ENCODE data around the gene PXN. TPM values are rescaled to one million over a fixed set of nuclear protein-coding genes. Genes with fewer than 3 reads are reported as not detected.

Gene PXN
- total and polyA plus RNA-seq, 4 donors, result 6.0 to 13.1 (median 12.3) TPM

DNA sequence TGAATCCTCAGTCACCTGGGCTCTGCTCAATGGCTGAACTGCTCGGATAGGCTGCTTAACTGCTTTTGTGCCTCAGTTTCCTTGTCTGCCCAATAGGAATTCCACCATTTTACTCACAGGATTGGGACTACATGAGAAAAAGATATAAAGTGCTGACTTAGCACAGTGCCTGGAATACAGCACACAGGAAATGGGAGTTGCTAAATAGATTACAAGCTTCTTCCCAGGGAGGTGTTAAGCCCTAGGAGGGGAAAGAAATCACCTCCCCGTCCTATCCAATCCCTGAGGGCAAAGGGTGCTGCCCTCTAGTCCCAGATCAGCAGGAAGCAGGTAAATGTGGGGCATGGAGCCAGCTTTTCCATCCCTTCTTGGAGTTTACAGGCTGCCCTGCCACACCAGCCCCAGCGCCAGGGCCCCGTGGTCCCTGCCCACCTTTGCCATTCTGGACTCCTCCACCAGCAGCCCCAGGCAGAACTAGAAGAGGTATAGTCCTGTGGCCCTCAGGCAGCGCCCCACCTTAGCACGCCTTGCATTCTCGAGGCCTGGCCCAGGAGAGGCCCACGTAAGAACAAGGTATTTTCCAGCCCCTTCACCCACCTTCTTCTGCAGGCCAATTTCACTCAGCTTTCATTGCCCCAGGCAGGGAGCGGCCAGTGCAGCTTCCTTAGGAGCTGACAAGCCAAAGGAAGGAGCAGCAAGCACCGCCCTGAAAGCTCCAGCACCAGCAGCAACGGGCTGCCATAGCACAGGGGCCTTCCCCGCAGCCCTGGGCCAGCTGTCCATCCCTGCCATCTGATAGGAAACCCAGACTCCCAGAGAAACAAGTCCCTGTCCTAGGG is 35.8 kb downstream of the PXN start:
- WGBS, result 62% methylated on average over 12 of the region's 12 CpGs

DNA sequence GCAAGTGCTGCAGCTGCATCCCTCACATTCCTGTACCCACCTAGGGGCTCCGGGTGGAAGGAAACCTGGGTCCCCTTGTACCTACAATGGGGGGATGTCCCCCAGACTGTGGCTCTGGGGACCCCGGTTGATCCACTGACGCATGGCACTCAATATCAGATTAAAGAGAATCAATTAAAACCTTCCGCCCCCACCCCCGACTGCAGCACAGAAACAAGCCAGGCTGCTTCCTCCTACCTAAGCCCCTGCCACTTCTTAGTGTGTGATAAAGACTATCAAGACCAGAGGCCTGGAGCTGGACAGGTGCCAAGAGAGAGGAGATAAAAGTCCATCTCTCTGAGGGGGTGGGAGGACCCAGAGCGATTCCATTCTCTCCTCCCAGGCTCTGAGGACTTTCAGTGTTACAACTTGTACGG is 36.5 kb downstream of the PXN start:
- Histone ChIP-seq H3K9me3 (ENCODE audit: control insufficient read depth in 4 of 4, low read length in 3 of 4) (no peaks in the 10 kb centered on the region), H3K27ac (ENCODE audit: low read depth in 1 of 2, low read length in 2 of 2) (peak overlapping the region; percentile 78 to 92), H3K4me1 (ENCODE audit: control insufficient read depth in 4 of 4, insufficient read depth in 4 of 4, low read length in 3 of 4) (peaks cover 19 to 79% (median 67%) of the 10 kb centered on the region in 4 donors), H3K27me3 (ENCODE audit: control insufficient read depth in 4 of 4, insufficient read depth in 4 of 4, low read length in 3 of 4) (no peaks in the 10 kb centered on the region), H3K9ac (ENCODE audit: low read depth in 1 of 2, low read length in 2 of 2) (peak overlapping the region in 1 of 2 donors; percentile 38), H3K4me3 (ENCODE audit: low read depth in 1 of 3, low read length in 3 of 3) (no peak overlapping the region), H3K36me3 (ENCODE audit: control insufficient read depth in 4 of 4, insufficient read depth in 3 of 4, low read depth in 1 of 4, low read length in 3 of 4) (no peaks in the 10 kb centered on the region)
- 29% methylated on average over 7 of the region's 7 CpGs for WGBS
- TF ChIP-seq, protein P1, sequence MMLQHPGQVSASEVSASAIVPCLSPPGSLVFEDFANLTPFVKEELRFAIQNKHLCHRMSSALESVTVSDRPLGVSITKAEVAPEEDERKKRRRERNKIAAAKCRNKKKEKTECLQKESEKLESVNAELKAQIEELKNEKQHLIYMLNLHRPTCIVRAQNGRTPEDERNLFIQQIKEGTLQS (IDR thresholded peaks at IDR 0.05), result no peak
- TF ChIP-seq, protein P2, sequence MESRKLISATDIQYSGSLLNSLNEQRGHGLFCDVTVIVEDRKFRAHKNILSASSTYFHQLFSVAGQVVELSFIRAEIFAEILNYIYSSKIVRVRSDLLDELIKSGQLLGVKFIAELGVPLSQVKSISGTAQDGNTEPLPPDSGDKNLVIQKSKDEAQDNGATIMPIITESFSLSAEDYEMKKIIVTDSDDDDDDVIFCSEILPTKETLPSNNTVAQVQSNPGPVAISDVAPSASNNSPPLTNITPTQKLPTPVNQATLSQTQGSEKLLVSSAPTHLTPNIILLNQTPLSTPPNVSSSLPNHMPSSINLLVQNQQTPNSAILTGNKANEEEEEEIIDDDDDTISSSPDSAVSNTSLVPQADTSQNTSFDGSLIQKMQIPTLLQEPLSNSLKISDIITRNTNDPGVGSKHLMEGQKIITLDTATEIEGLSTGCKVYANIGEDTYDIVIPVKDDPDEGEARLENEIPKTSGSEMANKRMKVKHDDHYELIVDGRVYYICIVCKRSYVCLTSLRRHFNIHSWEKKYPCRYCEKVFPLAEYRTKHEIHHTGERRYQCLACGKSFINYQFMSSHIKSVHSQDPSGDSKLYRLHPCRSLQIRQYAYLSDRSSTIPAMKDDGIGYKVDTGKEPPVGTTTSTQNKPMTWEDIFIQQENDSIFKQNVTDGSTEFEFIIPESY (IDR thresholded peaks at IDR 0.05), result no peak
- no peak for TF ChIP-seq RXRA (IDR thresholded peaks at IDR 0.05)
- peak; percentile 60 for DNase-seq (ENCODE audit: low spot score)

More for the DNA sequence above, 35.8 kb downstream of the PXN start:
- DNase-seq (ENCODE audit: low spot score), result no peak
- H3K27ac ChIP-seq (ENCODE audit: low read depth in 1 of 2, low read length in 2 of 2), result peak overlapping the region; percentile 78 to 92
- H3K4me3 ChIP-seq (ENCODE audit: low read depth in 1 of 3, low read length in 3 of 3), result no peak overlapping the region
- peak overlapping the region; percentile 14 to 38 for H3K9ac ChIP-seq (ENCODE audit: low read depth in 1 of 2, low read length in 2 of 2)
- no peaks in the 10 kb centered on the region for H3K27me3 ChIP-seq (ENCODE audit: control insufficient read depth in 4 of 4, insufficient read depth in 4 of 4, low read length in 3 of 4)
- H3K36me3 ChIP-seq (ENCODE audit: control insufficient read depth in 4 of 4, insufficient read depth in 3 of 4, low read depth in 1 of 4, low read length in 3 of 4), result no peaks in the 10 kb centered on the region
- TF ChIP-seq HNF4A (conservative IDR thresholded peaks at IDR 0.05) (peak in 1 of 2 donors; percentile 63), SP1 (IDR thresholded peaks at IDR 0.05) (peak; percentile 31), RXRA (IDR thresholded peaks at IDR 0.05) (peak; percentile 6 to 39), FOXA2 (IDR thresholded peaks at IDR 0.05) (no peak), NR2F2 (IDR thresholded peaks at IDR 0.05) (peak; percentile 70)
- no peaks in the 10 kb centered on the region for H3K9me3 ChIP-seq (ENCODE audit: control insufficient read depth in 4 of 4, low read length in 3 of 4)
- H3K4me1 ChIP-seq (ENCODE audit: control insufficient read depth in 4 of 4, insufficient read depth in 4 of 4, low read length in 3 of 4), result peaks cover 20 to 84% (median 73%) of the 10 kb centered on the region in 4 donors

DNA sequence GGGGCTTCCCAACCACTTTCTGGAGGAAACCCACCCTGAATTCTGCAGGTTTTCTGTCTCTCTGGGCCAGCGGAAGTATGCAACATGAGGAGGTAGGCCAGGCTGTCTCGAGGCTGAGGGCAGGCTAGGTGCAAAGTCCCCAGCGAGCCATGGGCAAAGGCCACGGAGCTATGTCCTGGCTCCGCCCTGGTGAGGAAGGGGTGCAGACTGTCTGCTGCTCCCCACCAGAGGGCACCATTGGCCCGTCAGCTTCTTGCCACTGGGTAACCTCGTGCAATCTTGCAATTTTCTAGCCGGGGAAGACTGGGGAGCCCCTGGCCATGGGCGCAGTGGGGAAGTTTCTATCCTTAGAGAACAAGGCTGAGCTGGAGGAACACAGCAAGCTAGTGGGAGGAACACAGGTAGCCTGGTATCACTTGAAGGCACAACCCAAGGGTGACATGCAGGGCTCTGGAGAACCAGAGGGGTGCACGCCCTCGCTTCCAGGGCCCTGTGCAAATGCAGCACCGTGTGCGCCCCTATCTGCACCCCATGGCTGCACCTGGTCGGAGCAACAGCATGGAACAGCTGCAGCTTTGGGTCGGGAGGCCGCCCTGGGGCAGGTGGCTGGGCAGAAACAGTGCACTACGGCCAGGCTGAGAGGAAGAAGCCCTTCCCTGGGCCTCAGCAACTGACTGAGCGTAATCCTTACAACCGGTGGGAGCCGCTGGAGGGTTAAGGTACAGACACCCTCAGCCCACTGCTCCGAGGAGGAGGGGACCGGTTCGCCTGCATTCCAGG is 37.0 kb downstream of the PXN start:
- WGBS, result 14% methylated on average over 23 of the region's 23 CpGs
- peak overlapping the region in 1 of 2 donors; percentile 80 for H3K9ac ChIP-seq (ENCODE audit: low read depth in 1 of 2, low read length in 2 of 2)
- peak overlapping the region in 2 of 3 donors; percentile 8 to 36 for H3K4me3 ChIP-seq (ENCODE audit: low read depth in 1 of 3, low read length in 3 of 3)
- TF ChIP-seq RAD21 (IDR thresholded peaks at IDR 0.05) (peak; percentile 99), TAF1 (conservative IDR thresholded peaks at IDR 0.05) (no peak), NR2F2 (IDR thresholded peaks at IDR 0.05) (peak; percentile 79), HNF4G (IDR thresholded peaks at IDR 0.05) (peak; percentile 98), JUND (IDR thresholded peaks at IDR 0.05) (peak; percentile 25 to 73), EGR1 (IDR thresholded peaks at IDR 0.05; ENCODE audit: low read depth in 2 of 2) (peak; percentile 21 to 39), RXRA (IDR thresholded peaks at IDR 0.05) (peak; percentile 83 to 88), SP1 (IDR thresholded peaks at IDR 0.05) (peak; percentile 93), YY1 (IDR thresholded peaks at IDR 0.05) (peak; percentile 43), GABPA (IDR thresholded peaks at IDR 0.05 in 1 of 2, conservative IDR thresholded peaks at IDR 0.05 in 1 of 2) (peak in 1 of 2 donors; percentile 69)
- TF ChIP-seq, protein P1 (IDR thresholded peaks at IDR 0.05), result no peak
- TF ChIP-seq, protein P3, sequence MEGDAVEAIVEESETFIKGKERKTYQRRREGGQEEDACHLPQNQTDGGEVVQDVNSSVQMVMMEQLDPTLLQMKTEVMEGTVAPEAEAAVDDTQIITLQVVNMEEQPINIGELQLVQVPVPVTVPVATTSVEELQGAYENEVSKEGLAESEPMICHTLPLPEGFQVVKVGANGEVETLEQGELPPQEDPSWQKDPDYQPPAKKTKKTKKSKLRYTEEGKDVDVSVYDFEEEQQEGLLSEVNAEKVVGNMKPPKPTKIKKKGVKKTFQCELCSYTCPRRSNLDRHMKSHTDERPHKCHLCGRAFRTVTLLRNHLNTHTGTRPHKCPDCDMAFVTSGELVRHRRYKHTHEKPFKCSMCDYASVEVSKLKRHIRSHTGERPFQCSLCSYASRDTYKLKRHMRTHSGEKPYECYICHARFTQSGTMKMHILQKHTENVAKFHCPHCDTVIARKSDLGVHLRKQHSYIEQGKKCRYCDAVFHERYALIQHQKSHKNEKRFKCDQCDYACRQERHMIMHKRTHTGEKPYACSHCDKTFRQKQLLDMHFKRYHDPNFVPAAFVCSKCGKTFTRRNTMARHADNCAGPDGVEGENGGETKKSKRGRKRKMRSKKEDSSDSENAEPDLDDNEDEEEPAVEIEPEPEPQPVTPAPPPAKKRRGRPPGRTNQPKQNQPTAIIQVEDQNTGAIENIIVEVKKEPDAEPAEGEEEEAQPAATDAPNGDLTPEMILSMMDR (IDR thresholded peaks at IDR 0.05; ENCODE audit: low read depth, low read length, missing input control), result peak; percentile 98
- TF ChIP-seq, protein P4, sequence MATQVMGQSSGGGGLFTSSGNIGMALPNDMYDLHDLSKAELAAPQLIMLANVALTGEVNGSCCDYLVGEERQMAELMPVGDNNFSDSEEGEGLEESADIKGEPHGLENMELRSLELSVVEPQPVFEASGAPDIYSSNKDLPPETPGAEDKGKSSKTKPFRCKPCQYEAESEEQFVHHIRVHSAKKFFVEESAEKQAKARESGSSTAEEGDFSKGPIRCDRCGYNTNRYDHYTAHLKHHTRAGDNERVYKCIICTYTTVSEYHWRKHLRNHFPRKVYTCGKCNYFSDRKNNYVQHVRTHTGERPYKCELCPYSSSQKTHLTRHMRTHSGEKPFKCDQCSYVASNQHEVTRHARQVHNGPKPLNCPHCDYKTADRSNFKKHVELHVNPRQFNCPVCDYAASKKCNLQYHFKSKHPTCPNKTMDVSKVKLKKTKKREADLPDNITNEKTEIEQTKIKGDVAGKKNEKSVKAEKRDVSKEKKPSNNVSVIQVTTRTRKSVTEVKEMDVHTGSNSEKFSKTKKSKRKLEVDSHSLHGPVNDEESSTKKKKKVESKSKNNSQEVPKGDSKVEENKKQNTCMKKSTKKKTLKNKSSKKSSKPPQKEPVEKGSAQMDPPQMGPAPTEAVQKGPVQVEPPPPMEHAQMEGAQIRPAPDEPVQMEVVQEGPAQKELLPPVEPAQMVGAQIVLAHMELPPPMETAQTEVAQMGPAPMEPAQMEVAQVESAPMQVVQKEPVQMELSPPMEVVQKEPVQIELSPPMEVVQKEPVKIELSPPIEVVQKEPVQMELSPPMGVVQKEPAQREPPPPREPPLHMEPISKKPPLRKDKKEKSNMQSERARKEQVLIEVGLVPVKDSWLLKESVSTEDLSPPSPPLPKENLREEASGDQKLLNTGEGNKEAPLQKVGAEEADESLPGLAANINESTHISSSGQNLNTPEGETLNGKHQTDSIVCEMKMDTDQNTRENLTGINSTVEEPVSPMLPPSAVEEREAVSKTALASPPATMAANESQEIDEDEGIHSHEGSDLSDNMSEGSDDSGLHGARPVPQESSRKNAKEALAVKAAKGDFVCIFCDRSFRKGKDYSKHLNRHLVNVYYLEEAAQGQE (IDR thresholded peaks at IDR 0.05), result peak; percentile 66

More for the DNA sequence above, 37.0 kb downstream of the PXN start:
- Histone ChIP-seq H3K27me3 (ENCODE audit: control insufficient read depth in 4 of 4, insufficient read depth in 4 of 4, low read length in 3 of 4) (no peaks in the 10 kb centered on the region), H3K4me1 (ENCODE audit: control insufficient read depth in 4 of 4, insufficient read depth in 4 of 4, low read length in 3 of 4) (peaks cover 19 to 74% (median 66%) of the 10 kb centered on the region in 4 donors), H3K36me3 (ENCODE audit: control insufficient read depth in 4 of 4, insufficient read depth in 3 of 4, low read depth in 1 of 4, low read length in 3 of 4) (peaks cover 0 to 5% (median 0%) of the 10 kb centered on the region in 4 donors), H3K9me3 (ENCODE audit: control insufficient read depth in 4 of 4, low read length in 3 of 4) (no peaks in the 10 kb centered on the region), H3K27ac (ENCODE audit: low read depth in 1 of 2, low read length in 2 of 2) (peak overlapping the region; percentile 79 to 92)
- DNase-seq (ENCODE audit: low spot score), result peak; percentile 87
